HUDEP-2 (cell line): ENCODE results near the gene TAS2R8.
"Not testable (repeated sequence)": the region's sequence is repeated elsewhere in the genome, so short reads cannot be mapped to it uniquely, and the experiment has no call there.

Experiments used
- DNase-seq, 76 experiments: peaks; one replicate each; lab custom pipeline; 2025; ENCODE audit not compliant: unreplicated experiment in 76 of 76; lab: John Stamatoyannopoulos, UW

Gene TAS2R8

GRCh38 chr12:10807186-10807585 lies at the start of gene TAS2R8:
Gene TAS2R8, minus strand, starts transcription at chr12:10807286. Its CDS starts 306 bp downstream, at chr12:10806980.
- no peak for DNase-seq

GRCh38 chr12:10855807-10856206 lies 48.7 kb upstream of the TAS2R8 start:
- DNase-seq: no peak

- DNase-seq: no peak
Observed at GRCh38 chr12:10853776-10854175, 46.7 kb upstream of the TAS2R8 start.

GRCh38 chr12:10851243-10851858 lies 44.3 kb upstream of the TAS2R8 start:
- DNase-seq: no peak

- DNase-seq: no peak
Observed at GRCh38 chr12:10849425-10849878, 42.4 kb upstream of the TAS2R8 start, which contains the start of gene PRR4. Gene PRR4, minus strand, starts transcription at chr12:10849475. Its CDS starts 38 bp downstream, at chr12:10849437.

- DNase-seq: no peak
Observed at GRCh38 chr12:10847744-10848143, 40.7 kb upstream of the TAS2R8 start.

- no peak for DNase-seq
Observed at GRCh38 chr12:10842862-10843261, 35.8 kb upstream of the TAS2R8 start.

GRCh38 chr12:10838461-10838860 lies 31.4 kb upstream of the TAS2R8 start:
- no peak for DNase-seq

- DNase-seq: no peak
Observed at GRCh38 chr12:10829994-10830393, 22.9 kb upstream of the TAS2R8 start.

- no peak for DNase-seq
Observed at GRCh38 chr12:10826258-10826657, 19.2 kb upstream of the TAS2R8 start, which contains the start of gene TAS2R10. Gene TAS2R10, minus strand, starts transcription at chr12:10826358. Its CDS starts 89 bp downstream, at chr12:10826269.

- no peak for DNase-seq
Observed at GRCh38 chr12:10824957-10825356, 17.9 kb upstream of the TAS2R8 start.

GRCh38 chr12:10811883-10812536 lies 4.9 kb upstream of the TAS2R8 start:
- no peak for DNase-seq

- DNase-seq: no peak
Observed at GRCh38 chr12:10810068-10810467, 3.0 kb upstream of the TAS2R8 start, which contains the start of gene TAS2R9. Gene TAS2R9, minus strand, starts transcription at chr12:10810168. Its CDS starts 93 bp downstream, at chr12:10810075.

- DNase-seq: no peak
Observed at GRCh38 chr12:10802587-10802986, 4.5 kb downstream of the TAS2R8 start, which contains the start of gene TAS2R7. Gene TAS2R7, minus strand, starts transcription at chr12:10802627. Its CDS starts 57 bp downstream, at chr12:10802570.

- DNase-seq: no peak
Observed at GRCh38 chr12:10801741-10802140, 5.3 kb downstream of the TAS2R8 start.

GRCh38 chr12:10794222-10794621 lies 12.9 kb downstream of the TAS2R8 start:
- DNase-seq: no peak

- DNase-seq: not testable (repeated sequence)
Observed at GRCh38 chr12:10791769-10792168, 15.3 kb downstream of the TAS2R8 start.

- no peak for DNase-seq
Observed at GRCh38 chr12:10783252-10783651, 23.8 kb downstream of the TAS2R8 start.

- no peak for DNase-seq
Observed at GRCh38 chr12:10779103-10779502, 28.0 kb downstream of the TAS2R8 start.

GRCh38 chr12:10771132-10771733 lies 35.9 kb downstream of the TAS2R8 start:
- peak in 9 of 76 experiments; percentile 0 to 7 (median 1) for DNase-seq

GRCh38 chr12:10759657-10760056 lies 47.4 kb downstream of the TAS2R8 start:
- no peak for DNase-seq
